RPMI7951 (cell line): ENCODE data around the gene MRTFA. TPM values are rescaled to one million over a fixed set of nuclear protein-coding genes. Genes with fewer than 3 reads are reported as not detected.

ENCODE experiments used
- DNase-seq: peaks from one replicate; pipeline ENCODE4 v3.0.0-alpha.2; 2012; ENCODE audit warnings: low read depth
- total RNA-seq: library from RNA; depleted of rRNA; stranded (reverse); fragments of >200 nt; shearing (Covaris generic); gene quantifications from 2 replicates; pipeline ENCODE4 v1.2.3, GENCODE V29; 2014

MRTFA gene
- total RNA-seq, 1 experiment from 2014 or later, result 14.9 TPM

- peak; percentile 39 for DNase-seq
Measured at GRCh38 chr22:40491990-40492631, 144.4 kb downstream of the MRTFA start.

- DNase-seq, result peak; percentile 33
Measured at GRCh38 chr22:40487663-40488249, 148.8 kb downstream of the MRTFA start.

- no peak for DNase-seq
Measured at GRCh38 chr22:40486962-40487602, 149.4 kb downstream of the MRTFA start.

- no peak for DNase-seq
Measured at GRCh38 chr22:40485813-40486667, 150.5 kb downstream of the MRTFA start.

GRCh38 chr22:40484906-40485669 is 151.4 kb downstream of the MRTFA start:
- DNase-seq, result peak; percentile 15

GRCh38 chr22:40482886-40483285 is 153.6 kb downstream of the MRTFA start:
- DNase-seq, result no peak

GRCh38 chr22:40482391-40482790 is 154.1 kb downstream of the MRTFA start:
- no peak for DNase-seq

GRCh38 chr22:40480996-40481395 is 155.5 kb downstream of the MRTFA start:
- no peak for DNase-seq

- no peak for DNase-seq
Measured at GRCh38 chr22:40479887-40480538, 156.5 kb downstream of the MRTFA start.

- DNase-seq, result no peak
Measured at GRCh38 chr22:40479126-40479800, 157.3 kb downstream of the MRTFA start.

- no peak for DNase-seq
Measured at GRCh38 chr22:40478338-40479125, 158.0 kb downstream of the MRTFA start.

- no peak for DNase-seq
Measured at GRCh38 chr22:40477683-40478337, 158.7 kb downstream of the MRTFA start.

GRCh38 chr22:40476341-40476740 is 160.2 kb downstream of the MRTFA start:
- no peak for DNase-seq

GRCh38 chr22:40473703-40474102 is 162.8 kb downstream of the MRTFA start:
- DNase-seq, result no peak

- no peak for DNase-seq
Measured at GRCh38 chr22:40472579-40472978, 163.9 kb downstream of the MRTFA start.

GRCh38 chr22:40472051-40472450 is 164.5 kb downstream of the MRTFA start:
- no peak for DNase-seq

GRCh38 chr22:40469181-40469580 is 167.3 kb downstream of the MRTFA start:
- no peak for DNase-seq

GRCh38 chr22:40468616-40469015 is 167.9 kb downstream of the MRTFA start:
- no peak for DNase-seq

- no peak for DNase-seq
Measured at GRCh38 chr22:40466976-40467375, 169.5 kb downstream of the MRTFA start.
